Hematopoietic multipotent progenitor cell (in vitro differentiated cells): ENCODE measurements around the gene CENPL. TPM values are rescaled to one million over a fixed set of nuclear protein-coding genes. Genes with fewer than 3 reads are reported as not detected.
"Not testable (repeated sequence)": the region's sequence is repeated elsewhere in the genome, so short reads cannot be mapped to it uniquely, and the experiment has no call there.

ENCODE experiments used
- DNase-seq, 3 donors: peaks; one replicate each; pipeline ENCODE4 v3.0.0-alpha.2; 2011 to 2015; ENCODE audit warnings: low read depth in 2 of 3, low spot score in 2 of 3
- small RNA-seq: library from RNA; depleted of rRNA; stranded (forward); fragments of <200 nt; gene quantifications from one replicate; pipeline ENCODE3, GENCODE V24; 2012
- total RNA-seq: library from RNA; depleted of rRNA; stranded (reverse); fragments of >200 nt; gene quantifications from one replicate; pipeline ENCODE4 v1.2.3, GENCODE V29; 2012

Gene CENPL
- total RNA-seq, 1 donor, result 4.0 TPM

GRCh38 chr1:173764331-173764730 lies 60.4 kb downstream of the CENPL start:
- DNase-seq, result not testable (repeated sequence)

GRCh38 chr1:173758980-173759379 lies 65.7 kb downstream of the CENPL start:
- DNase-seq, result no peak

- DNase-seq, result no peak
Measured at GRCh38 chr1:173758110-173758509, 66.6 kb downstream of the CENPL start.

- no peak for DNase-seq
Measured at GRCh38 chr1:173757666-173758065, 67.0 kb downstream of the CENPL start.

DNA sequence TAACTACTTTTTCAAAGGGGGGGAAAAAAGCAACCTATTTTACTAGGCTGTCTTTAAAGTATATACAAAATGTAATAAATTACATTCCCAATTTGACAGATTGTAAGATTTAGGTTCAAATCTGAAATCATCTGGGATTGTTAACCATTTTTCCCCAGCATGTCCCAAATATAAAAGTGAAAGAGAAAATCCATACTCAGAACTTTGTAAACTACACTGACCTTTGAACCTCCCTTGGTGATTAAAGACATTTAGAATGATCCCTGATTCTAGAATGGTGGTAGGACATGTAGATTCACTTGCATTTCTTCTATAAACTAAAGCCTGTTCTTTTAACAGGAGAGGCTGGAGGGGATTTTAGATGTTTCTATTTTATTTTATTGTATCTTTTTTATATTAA lies 70.9 kb downstream of the CENPL start:
- no peak for DNase-seq

Small RNA genes lying within 50 kb of the gene (small RNA-seq; reads per million reads assigned to genes)
- not detected for gene RF00019

Other genes with a start within 250 kb of the CENPL start
- not detected for gene SLC9C2, start 221.8 kb downstream of the CENPL start, total RNA-seq
- not detected for gene TEX50, start 189.5 kb downstream of the CENPL start, total RNA-seq
- gene ANKRD45, start 155.0 kb downstream of the CENPL start, total RNA-seq, result under 0.01 TPM
- 10.5 TPM for gene KLHL20, start 109.9 kb downstream of the CENPL start, total RNA-seq
- gene DARS2, start 210 bp downstream of the CENPL start, total RNA-seq, result 10.8 TPM
- gene GAS5, start 43.1 kb upstream of the CENPL start, total RNA-seq, result 887 TPM
- 6.5 TPM for gene ZBTB37, start 43.5 kb upstream of the CENPL start, total RNA-seq
- gene SERPINC1, start 92.4 kb upstream of the CENPL start, total RNA-seq, result under 0.01 TPM
- 28.0 TPM for gene RC3H1, start 197.5 kb upstream of the CENPL start, total RNA-seq